RWPE2 (cell line): ENCODE measurements around the gene CTSS.

Experiments used
- ATAC-seq: fragments of 200-7000 bp; cut with Tn5 transposase; 3 replicates; pipeline ENCODE4 v1.9.1; 2021; ENCODE audit warnings: low read depth
- DNase-seq: peaks from one replicate; pipeline ENCODE4 v3.0.0-alpha.2; 2020; ENCODE audit warnings: low spot score
- H3K27ac ChIP-seq: fragments of 450-650 bp; 2 replicates; pipeline ENCODE4 v1.5.1; 2017; ENCODE audit warnings: mild to moderate bottlenecking; ENCODE audit not compliant: poor library complexity, severe bottlenecking
- H3K27me3 ChIP-seq: fragments of 250-450 bp; sonication (Bioruptor Pico); 2 replicates; pipeline ENCODE4 v1.5.1; 2021; ENCODE audit warnings: mild to moderate bottlenecking, moderate library complexity; ENCODE audit not compliant: insufficient read depth, poor library complexity, severe bottlenecking
- H3K36me3 ChIP-seq: fragments of 250-450 bp; sonication (Bioruptor Pico); 2 replicates; pipeline ENCODE4 v1.5.1; 2020; ENCODE audit warnings: low read depth, mild to moderate bottlenecking, moderate library complexity
- H3K4me1 ChIP-seq: fragments of 250-450 bp; sonication (Bioruptor Pico); 2 replicates; pipeline ENCODE4 v1.5.1; 2021; ENCODE audit warnings: mild to moderate bottlenecking, moderate library complexity; ENCODE audit not compliant: insufficient read depth, poor library complexity, severe bottlenecking
- H3K4me3 ChIP-seq: fragments of 250-450 bp; sonication (Bioruptor Pico); 2 replicates; pipeline ENCODE4 v1.5.1; 2021; ENCODE audit warnings: mild to moderate bottlenecking, moderate library complexity; ENCODE audit not compliant: severe bottlenecking
- H3K9me3 ChIP-seq: fragments of 250-450 bp; sonication (Bioruptor Pico); 2 replicates; pipeline ENCODE4 v1.5.1; 2021; ENCODE audit warnings: mild to moderate bottlenecking, moderate library complexity; ENCODE audit not compliant: severe bottlenecking
- CTCF ChIP-seq: fragments of 450-650 bp; IDR thresholded peaks from one replicate; pipeline ENCODE4 v1.5.1; 2017; ENCODE audit warnings: mild to moderate bottlenecking, moderate library complexity; ENCODE audit not compliant: poor library complexity, severe bottlenecking

The CTSS gene

GRCh38 chr1:150708595-150708994 lies 57.0 kb downstream of the CTSS start:
- no peaks in the 10 kb centered on the region for H3K36me3 ChIP-seq
- H3K27ac ChIP-seq, result no peak overlapping the region
- ATAC-seq (no peak), DNase-seq (no peak)
- H3K4me3 ChIP-seq, result no peak overlapping the region
- no peaks in the 10 kb centered on the region for H3K9me3 ChIP-seq
- H3K4me1 ChIP-seq, result no peaks in the 10 kb centered on the region
- no peaks in the 10 kb centered on the region for H3K27me3 ChIP-seq
- TF ChIP-seq CTCF, result no peak

GRCh38 chr1:150706091-150706490 lies 59.5 kb downstream of the CTSS start:
- H3K27ac ChIP-seq, result no peak overlapping the region
- no peaks in the 10 kb centered on the region for H3K27me3 ChIP-seq
- no peaks in the 10 kb centered on the region for H3K36me3 ChIP-seq
- no peaks in the 10 kb centered on the region for H3K9me3 ChIP-seq
- DNase-seq (no peak), ATAC-seq (no peak)
- no peaks in the 10 kb centered on the region for H3K4me1 ChIP-seq
- TF ChIP-seq CTCF, result no peak
- no peak overlapping the region for H3K4me3 ChIP-seq

GRCh38 chr1:150703427-150703826 lies 62.2 kb downstream of the CTSS start:
- Histone ChIP-seq H3K27me3 (no peaks in the 10 kb centered on the region), H3K4me3 (no peak overlapping the region), H3K27ac (no peak overlapping the region), H3K36me3 (no peaks in the 10 kb centered on the region), H3K9me3 (no peaks in the 10 kb centered on the region), H3K4me1 (no peaks in the 10 kb centered on the region)
- no peak for DNase-seq
- TF ChIP-seq CTCF, result no peak
- no peak for ATAC-seq

- ATAC-seq (peak; percentile 99), DNase-seq (peak; percentile 94)
- H3K27ac ChIP-seq, result peak within 1 kb of the TSS; percentile 27
- no peaks in the 10 kb centered on the region for H3K27me3 ChIP-seq
- peaks cover 19% of the 10 kb centered on the region for H3K4me1 ChIP-seq
- H3K36me3 ChIP-seq, result peaks cover 31% of the 10 kb centered on the region
- no peaks in the 10 kb centered on the region for H3K9me3 ChIP-seq
- H3K4me3 ChIP-seq, result peak within 1 kb of the TSS; percentile 72
- TF ChIP-seq CTCF, result no peak
Measured at GRCh38 chr1:150696995-150697927, 68.3 kb downstream of the CTSS start, which contains the start of gene GOLPH3L. Gene GOLPH3L, minus strand, starts transcription at chr1:150697154. Its CDS starts 2,316 bp downstream, at chr1:150694838.

GRCh38 chr1:150696590-150696989 lies 69.0 kb downstream of the CTSS start:
- ATAC-seq (no peak; the same call in 2 of the 3 replicates), DNase-seq (no peak)
- Histone ChIP-seq H3K27me3 (no peaks in the 10 kb centered on the region), H3K36me3 (peaks cover 38% of the 10 kb centered on the region), H3K9me3 (no peaks in the 10 kb centered on the region), H3K4me3 (peak overlapping the region; percentile 72), H3K4me1 (peaks cover 19% of the 10 kb centered on the region), H3K27ac (peak overlapping the region; percentile 27)
- no peak for TF ChIP-seq CTCF
